Measurements from ENCODE around the gene SMC5.

The SMC5 gene

GRCh38 chr9:70292253-70292652 is 33.5 kb downstream of the SMC5 start:
- TF ChIP-seq EP300 (IDR thresholded peaks at IDR 0.05; ENCODE audit: borderline replicate concordance): no peak
- TF ChIP-seq CREB1 (IDR thresholded peaks at IDR 0.05; ENCODE audit: low read depth): no peak
- no peak for TF ChIP-seq REST (IDR thresholded peaks at IDR 0.05; ENCODE audit: low read depth)
- no peak for TF ChIP-seq NFIC (IDR thresholded peaks at IDR 0.05)
- no peak for TF ChIP-seq TCF12 (IDR thresholded peaks at IDR 0.05; ENCODE audit: low read depth)
- TF ChIP-seq FOXM1 (IDR thresholded peaks at IDR 0.05; ENCODE audit: borderline replicate concordance, low read depth): no peak
- TF ChIP-seq EGR1 (IDR thresholded peaks at IDR 0.05): no peak
- no peak for TF ChIP-seq MAX (IDR thresholded peaks at IDR 0.05)
- no peak for TF ChIP-seq TAF1 (IDR thresholded peaks at IDR 0.05; ENCODE audit: low read depth)
- no peak for TF ChIP-seq ZBTB7A (IDR thresholded peaks at IDR 0.05; ENCODE audit: low read depth)
- TF ChIP-seq YY1 (IDR thresholded peaks at IDR 0.05; ENCODE audit: low read depth): no peak
- TF ChIP-seq CEBPB (IDR thresholded peaks at IDR 0.05): no peak
- TF ChIP-seq RAD21 (IDR thresholded peaks at IDR 0.05; ENCODE audit: low read depth): no peak
- no peak for TF ChIP-seq USF1 (IDR thresholded peaks at IDR 0.05)
- no peak for TF ChIP-seq TEAD4 (IDR thresholded peaks at IDR 0.05)

GRCh38 chr9:70293214-70293613 is 34.4 kb downstream of the SMC5 start:
- no peak for TF ChIP-seq TEAD4 (IDR thresholded peaks at IDR 0.05)
- no peak for TF ChIP-seq FOXM1 (IDR thresholded peaks at IDR 0.05; ENCODE audit: borderline replicate concordance, low read depth)
- no peak for TF ChIP-seq EGR1 (IDR thresholded peaks at IDR 0.05)
- no peak for TF ChIP-seq CEBPB (IDR thresholded peaks at IDR 0.05)
- no peak for TF ChIP-seq YY1 (IDR thresholded peaks at IDR 0.05; ENCODE audit: low read depth)
- no peak for TF ChIP-seq REST (IDR thresholded peaks at IDR 0.05; ENCODE audit: low read depth)
- TF ChIP-seq EP300 (IDR thresholded peaks at IDR 0.05; ENCODE audit: borderline replicate concordance): no peak
- no peak for TF ChIP-seq CREB1 (IDR thresholded peaks at IDR 0.05; ENCODE audit: low read depth)
- no peak for TF ChIP-seq ZBTB7A (IDR thresholded peaks at IDR 0.05; ENCODE audit: low read depth)
- TF ChIP-seq USF1 (IDR thresholded peaks at IDR 0.05): no peak
- no peak for TF ChIP-seq TAF1 (IDR thresholded peaks at IDR 0.05; ENCODE audit: low read depth)
- no peak for TF ChIP-seq RAD21 (IDR thresholded peaks at IDR 0.05; ENCODE audit: low read depth)
- no peak for TF ChIP-seq TCF12 (IDR thresholded peaks at IDR 0.05; ENCODE audit: low read depth)
- no peak for TF ChIP-seq MAX (IDR thresholded peaks at IDR 0.05)
- no peak for TF ChIP-seq NFIC (IDR thresholded peaks at IDR 0.05)

- TF ChIP-seq USF1 (IDR thresholded peaks at IDR 0.05): no peak
- TF ChIP-seq TEAD4 (IDR thresholded peaks at IDR 0.05): no peak
- TF ChIP-seq CREB1 (IDR thresholded peaks at IDR 0.05; ENCODE audit: low read depth): no peak
- no peak for TF ChIP-seq FOXM1 (IDR thresholded peaks at IDR 0.05; ENCODE audit: borderline replicate concordance, low read depth)
- TF ChIP-seq CEBPB (IDR thresholded peaks at IDR 0.05): no peak
- no peak for TF ChIP-seq REST (IDR thresholded peaks at IDR 0.05; ENCODE audit: low read depth)
- no peak for TF ChIP-seq TAF1 (IDR thresholded peaks at IDR 0.05; ENCODE audit: low read depth)
- no peak for TF ChIP-seq NFIC (IDR thresholded peaks at IDR 0.05)
- no peak for TF ChIP-seq TCF12 (IDR thresholded peaks at IDR 0.05; ENCODE audit: low read depth)
- no peak for TF ChIP-seq MAX (IDR thresholded peaks at IDR 0.05)
- TF ChIP-seq RAD21 (IDR thresholded peaks at IDR 0.05; ENCODE audit: low read depth): no peak
These were observed 38.4 kb downstream of the SMC5 start for GRCh38 chr9:70297141-70297540.

Data from Ishikawa (cell line).